Choroid plexus epithelial cell (primary cell): ENCODE data around the gene KRT33A.

Experiments
- DNase-seq: peaks from one replicate; pipeline ENCODE4 v3.0.0-alpha.2; 2010; ENCODE audit warnings: low read depth
- H3K4me3 ChIP-seq: 2 replicates; pipeline ENCODE4 v1.5.1; 2011; ENCODE audit warnings: low read depth, mild to moderate bottlenecking, control low read depth, low read length, moderate library complexity
- TF ChIP-seq, protein P1 (sequence below): conservative IDR thresholded peaks from 2 replicates; pipeline ENCODE4 v1.5.1; 2011; ENCODE audit warnings: low read depth, mild to moderate bottlenecking, control low read depth, inconsistent platforms, low read length, moderate library complexity

The KRT33A gene

DNA sequence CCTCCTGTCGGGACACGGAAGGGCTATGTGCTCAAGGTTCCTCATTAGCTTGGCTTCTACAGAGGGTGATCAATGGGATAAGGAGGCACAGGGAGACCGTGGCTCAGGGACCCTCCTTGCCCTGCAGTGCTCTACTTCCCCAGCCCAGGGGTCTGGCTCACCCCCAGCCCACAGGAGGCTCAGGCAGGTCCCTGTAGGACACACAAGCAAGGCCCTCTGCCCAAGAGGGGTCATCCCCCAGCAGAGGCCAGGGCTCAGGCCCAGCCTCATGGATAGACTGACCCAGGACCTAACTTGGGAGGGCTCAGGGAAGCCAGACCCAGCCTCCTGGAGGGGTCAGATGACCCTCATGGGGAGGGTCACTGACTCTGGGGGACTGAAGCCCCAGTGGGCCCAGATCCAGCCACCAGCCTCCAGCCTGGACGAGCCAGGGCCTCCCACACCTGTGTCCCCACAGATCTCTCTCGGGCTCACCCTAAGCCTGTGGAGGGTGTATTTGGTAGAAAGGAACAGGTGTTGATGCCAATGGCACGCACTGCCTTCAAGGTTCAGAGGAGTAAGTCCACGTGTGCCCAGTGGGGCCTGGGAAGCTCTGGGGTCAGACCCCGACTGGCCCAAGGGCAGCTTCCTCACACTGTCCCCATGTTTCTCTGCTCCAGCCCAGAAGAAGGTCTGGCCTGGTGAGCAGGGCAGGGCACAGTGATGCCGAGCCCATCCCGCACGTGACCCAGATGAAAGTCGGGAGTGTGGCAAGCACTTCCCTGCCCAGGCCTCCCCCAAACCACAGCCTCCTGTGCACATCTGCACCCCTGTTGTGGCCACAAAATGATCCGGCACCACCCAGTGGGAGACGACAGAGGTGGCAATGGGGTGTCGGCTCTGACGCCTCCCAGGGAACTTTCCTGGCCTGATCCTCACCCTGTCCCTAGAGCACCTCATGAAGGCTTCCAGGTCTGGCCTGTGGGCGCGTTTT is 24.2 kb downstream of the KRT33A start:
- TF ChIP-seq, protein P1, sequence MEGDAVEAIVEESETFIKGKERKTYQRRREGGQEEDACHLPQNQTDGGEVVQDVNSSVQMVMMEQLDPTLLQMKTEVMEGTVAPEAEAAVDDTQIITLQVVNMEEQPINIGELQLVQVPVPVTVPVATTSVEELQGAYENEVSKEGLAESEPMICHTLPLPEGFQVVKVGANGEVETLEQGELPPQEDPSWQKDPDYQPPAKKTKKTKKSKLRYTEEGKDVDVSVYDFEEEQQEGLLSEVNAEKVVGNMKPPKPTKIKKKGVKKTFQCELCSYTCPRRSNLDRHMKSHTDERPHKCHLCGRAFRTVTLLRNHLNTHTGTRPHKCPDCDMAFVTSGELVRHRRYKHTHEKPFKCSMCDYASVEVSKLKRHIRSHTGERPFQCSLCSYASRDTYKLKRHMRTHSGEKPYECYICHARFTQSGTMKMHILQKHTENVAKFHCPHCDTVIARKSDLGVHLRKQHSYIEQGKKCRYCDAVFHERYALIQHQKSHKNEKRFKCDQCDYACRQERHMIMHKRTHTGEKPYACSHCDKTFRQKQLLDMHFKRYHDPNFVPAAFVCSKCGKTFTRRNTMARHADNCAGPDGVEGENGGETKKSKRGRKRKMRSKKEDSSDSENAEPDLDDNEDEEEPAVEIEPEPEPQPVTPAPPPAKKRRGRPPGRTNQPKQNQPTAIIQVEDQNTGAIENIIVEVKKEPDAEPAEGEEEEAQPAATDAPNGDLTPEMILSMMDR: no peak
- no peak overlapping the region for H3K4me3 ChIP-seq
- no peak for DNase-seq

DNA sequence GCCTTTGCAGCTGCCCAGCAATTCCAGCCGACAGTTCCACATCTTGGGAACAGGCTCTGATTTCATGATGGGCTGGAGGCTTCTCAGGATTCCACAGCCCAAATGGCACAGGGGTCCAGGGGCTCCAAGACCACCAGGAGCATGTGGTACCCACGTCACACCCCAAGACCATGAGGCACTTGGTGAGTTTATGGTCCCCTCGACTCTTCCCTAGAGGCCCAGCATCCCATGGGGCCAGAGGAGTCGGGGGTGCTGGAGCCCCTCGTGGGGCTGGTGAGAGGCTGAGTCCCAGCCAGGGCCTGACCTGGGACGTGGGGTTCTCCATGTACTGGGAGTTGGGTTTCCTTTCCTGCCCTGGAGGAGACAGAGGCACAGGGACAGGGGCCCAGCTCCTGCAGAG is 25.0 kb downstream of the KRT33A start:
- H3K4me3 ChIP-seq: no peak overlapping the region
- TF ChIP-seq, protein P1: no peak
- DNase-seq: no peak

DNA sequence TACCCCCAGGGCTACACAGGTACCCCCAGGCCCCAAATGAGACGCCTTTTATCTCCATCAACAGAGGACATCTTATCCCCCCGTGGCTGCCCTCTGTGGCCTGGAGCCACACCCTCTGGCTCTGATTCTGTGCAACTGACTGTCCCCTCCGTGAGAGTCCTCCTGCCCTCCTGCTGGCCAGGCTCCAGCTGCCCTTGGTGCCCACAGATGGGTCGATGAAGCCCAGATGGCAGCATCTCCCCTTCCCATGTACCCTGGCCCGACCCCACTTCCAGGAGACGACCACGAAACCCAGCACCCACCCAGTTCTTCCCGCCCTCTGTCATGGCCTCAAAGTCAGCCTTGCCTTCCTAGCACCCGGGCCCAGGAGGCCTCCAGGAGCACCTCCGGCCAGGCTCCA is 25.5 kb downstream of the KRT33A start:
- no peak overlapping the region for H3K4me3 ChIP-seq
- DNase-seq: no peak
- TF ChIP-seq, protein P1: no peak

DNA sequence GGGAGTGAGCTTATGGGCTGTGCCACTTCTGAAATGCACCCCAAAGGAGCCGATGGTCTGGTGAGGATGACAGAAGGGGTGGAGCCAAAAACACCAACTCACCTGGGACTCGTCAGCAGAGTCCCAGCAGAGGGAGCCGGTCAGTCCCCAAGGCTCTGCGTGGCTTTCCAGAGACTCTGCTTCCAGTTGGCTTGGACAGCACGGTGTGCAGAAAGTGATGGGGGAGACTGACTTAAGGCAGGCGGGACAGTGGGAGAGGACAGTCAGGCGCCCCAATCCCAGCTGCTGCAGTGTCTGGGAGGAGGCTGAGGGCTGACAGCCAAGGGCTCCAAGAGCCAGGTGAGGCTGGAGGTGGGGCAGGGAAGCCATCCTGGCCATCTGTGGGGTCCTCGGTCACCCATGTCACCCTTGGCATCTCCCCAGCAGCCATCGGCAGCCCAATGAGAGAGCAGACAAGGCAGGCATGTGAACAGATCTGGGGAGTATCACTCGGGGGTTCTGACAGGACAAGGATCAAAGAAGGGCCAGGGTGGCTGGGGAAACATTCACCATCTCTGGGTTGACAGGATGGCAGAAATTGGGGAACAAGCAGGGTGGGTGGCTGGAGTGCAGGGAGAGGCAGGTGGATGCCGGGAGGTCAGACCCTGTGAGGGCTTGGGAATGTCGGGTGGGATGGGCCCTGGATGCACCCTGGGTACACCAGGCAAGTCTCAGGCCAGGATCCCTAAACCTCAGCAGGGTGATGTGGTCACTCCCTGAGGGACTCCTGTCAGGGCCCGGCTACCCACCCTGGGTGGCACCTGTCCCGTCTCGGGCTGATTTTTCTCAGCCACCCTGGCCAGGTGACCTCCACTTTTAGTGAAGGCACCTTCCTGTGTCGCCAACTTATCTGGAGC is 26.2 kb downstream of the KRT33A start:
- peak; percentile 37 for DNase-seq
- TF ChIP-seq, protein P1: peak; percentile 53
- no peak overlapping the region for H3K4me3 ChIP-seq

DNA sequence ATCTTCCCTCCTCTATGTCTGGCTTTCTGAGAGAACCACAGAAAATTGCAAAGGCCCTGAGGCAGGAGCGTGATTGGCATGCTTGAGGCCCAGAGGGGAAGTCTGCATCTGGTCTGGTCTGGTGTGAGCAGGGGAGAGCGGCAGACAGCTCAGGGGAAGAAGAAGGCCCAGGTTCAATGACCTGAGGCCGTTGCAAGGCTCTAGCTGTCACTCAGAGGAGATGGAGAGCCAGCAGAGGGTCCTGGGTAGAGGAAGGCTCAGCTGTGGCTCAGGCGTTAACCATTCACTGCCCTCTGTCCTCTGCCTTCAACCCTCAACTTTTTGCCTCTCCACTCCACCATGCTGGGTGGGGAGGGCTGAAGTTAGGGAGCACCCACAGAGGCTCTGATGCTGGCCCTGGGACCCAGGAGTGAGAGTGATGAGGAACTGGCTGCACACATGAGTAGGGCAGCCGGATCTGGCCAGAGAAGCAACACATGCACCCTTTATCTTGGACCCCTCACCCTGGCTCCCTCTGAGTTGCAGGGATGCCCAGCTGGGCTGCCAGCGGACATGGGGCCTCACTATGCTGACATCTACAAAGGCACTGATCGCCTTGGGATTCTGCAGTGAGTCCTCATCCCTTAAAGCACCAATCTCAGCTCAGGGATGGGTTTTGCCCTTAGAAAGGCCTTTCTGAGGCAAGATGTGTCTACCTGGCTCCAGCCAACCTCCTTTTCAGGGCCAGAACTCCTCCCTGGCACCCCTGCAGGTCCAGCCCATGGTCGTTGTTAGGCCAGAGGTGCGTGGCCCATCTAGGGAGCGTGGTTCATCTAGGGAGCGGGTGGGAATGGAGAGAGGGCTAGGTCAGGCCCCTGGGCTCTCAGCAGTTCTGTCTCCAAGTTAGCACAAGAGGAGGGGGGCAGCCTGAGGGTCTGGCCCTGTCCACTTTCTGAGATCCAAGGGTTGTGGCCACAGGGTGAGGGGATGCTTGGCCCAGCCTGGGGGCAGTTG is 27.4 kb downstream of the KRT33A start:
- DNase-seq: no peak
- no peak overlapping the region for H3K4me3 ChIP-seq
- TF ChIP-seq, protein P1: no peak
